GM12801 (cell line): Measurements from ENCODE around the gene OR2T6.

Experiments used
- TF ChIP-seq, protein P1 (sequence below): IDR thresholded peaks from one replicate; pipeline ENCODE4 v1.5.1; 2011; ENCODE audit warnings: control low read depth; ENCODE audit not compliant: insufficient read length; ENCODE audit errors: extremely low read depth

The OR2T6 gene

DNA sequence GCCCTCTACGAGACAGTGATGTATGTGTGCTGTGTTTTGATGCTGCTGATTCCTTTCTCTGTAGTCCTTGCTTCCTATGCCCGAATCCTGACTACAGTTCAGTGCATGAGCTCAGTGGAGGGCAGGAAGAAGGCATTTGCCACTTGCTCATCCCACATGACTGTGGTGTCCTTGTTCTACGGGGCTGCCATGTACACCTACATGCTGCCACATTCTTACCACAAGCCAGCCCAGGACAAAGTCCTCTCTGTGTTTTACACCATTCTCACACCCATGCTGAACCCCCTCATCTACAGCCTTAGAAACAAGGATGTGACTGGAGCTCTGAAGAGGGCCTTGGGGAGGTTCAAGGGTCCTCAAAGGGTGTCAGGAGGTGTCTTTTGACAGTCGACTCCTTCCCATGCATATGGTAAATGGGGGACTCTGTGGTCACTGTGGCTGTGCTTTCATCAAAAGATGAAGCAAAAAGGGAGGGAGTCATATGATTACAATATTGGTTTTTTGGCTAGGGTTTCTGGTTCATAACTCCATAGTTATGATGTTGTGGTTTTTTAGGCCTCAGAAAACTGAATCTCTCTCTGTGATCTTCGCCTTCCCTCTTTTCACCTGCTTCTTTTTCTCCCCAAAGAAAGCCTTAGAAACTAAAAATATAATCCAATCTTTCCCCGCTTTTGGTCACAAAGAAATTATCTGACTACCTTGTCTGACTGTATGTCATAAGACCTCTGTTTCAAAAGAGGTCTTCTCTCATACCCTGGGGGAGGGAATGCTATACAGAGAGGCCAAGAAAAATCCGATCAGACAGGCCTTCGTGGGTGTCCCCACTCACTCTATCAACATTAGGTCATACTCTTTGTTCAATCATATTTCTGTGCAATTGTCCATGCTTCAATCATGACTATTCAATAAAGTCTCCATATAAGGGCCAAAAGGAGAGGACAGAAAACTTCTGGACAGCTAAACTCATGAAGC, 31.5 kb downstream of the OR2T6 start:
- TF ChIP-seq, protein P1, sequence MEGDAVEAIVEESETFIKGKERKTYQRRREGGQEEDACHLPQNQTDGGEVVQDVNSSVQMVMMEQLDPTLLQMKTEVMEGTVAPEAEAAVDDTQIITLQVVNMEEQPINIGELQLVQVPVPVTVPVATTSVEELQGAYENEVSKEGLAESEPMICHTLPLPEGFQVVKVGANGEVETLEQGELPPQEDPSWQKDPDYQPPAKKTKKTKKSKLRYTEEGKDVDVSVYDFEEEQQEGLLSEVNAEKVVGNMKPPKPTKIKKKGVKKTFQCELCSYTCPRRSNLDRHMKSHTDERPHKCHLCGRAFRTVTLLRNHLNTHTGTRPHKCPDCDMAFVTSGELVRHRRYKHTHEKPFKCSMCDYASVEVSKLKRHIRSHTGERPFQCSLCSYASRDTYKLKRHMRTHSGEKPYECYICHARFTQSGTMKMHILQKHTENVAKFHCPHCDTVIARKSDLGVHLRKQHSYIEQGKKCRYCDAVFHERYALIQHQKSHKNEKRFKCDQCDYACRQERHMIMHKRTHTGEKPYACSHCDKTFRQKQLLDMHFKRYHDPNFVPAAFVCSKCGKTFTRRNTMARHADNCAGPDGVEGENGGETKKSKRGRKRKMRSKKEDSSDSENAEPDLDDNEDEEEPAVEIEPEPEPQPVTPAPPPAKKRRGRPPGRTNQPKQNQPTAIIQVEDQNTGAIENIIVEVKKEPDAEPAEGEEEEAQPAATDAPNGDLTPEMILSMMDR: no peak

DNA sequence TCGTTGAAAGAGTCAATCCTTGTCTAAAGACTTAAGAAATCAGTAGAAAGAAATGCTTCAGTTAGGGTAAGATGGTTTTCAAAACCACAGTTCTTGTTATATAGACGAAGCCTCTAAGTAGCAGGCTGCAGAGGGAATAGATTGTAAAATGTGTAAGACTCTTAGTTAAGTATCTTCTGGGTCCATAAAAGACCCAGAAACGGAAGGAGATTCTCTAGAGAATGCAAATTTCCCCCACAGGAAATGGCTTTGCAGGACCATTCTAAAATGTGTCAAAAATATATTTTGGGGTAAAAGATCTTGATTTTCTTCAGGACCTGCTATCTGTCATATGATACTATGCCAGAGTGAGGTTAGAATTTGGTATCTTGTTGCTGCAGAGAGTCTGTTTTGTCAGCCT, 40.7 kb downstream of the OR2T6 start:
- TF ChIP-seq, protein P1: no peak

DNA sequence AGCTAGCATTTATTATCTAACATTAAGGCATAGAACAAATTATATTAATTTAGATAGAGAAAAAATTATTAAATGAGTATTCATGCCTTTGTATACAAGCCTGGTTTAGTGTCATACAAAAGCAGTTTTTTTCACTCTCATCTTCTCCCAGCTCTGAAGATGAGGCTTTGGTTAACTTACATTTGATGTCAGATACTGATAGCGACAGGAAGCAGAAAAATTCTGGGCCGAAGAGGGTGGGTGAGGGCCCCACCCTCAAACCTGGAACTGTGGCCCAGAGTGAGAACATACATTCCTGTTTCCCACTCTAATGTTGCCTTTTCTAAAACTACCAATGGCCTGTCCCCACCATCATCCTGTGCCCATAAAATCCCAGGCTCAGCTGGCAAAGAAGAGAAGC, 42.3 kb downstream of the OR2T6 start:
- TF ChIP-seq, protein P1: no peak

DNA sequence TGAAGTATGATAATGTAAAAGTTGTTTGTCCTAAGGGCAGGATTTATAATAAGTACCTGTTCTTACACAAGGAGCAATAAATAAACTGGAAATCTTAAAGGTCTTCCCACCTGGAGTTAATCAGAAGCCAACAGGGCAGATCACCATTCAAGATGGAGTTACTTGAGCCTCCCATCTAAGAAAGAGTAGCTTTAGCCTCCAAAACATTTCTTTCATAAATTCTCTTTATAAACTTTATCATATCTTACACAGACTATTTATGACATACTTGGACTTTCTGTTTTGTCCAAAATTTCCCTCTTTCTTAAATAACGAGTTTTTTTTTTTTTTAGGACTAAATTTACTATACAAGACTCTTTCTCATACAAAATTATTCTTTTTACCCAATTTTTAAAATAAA, 45.8 kb downstream of the OR2T6 start:
- TF ChIP-seq, protein P1: no peak
